ENCODE results near the gene ZEB1.
"Not testable (repeated sequence)": the region's sequence is repeated elsewhere in the genome, so short reads cannot be mapped to it uniquely, and the experiment has no call there.

The ZEB1 gene

GRCh38 chr10:31319602-31320549, 860 bp downstream of the ZEB1 start:
- DNase-seq (ENCODE audit: low read depth), result no peak

DNA sequence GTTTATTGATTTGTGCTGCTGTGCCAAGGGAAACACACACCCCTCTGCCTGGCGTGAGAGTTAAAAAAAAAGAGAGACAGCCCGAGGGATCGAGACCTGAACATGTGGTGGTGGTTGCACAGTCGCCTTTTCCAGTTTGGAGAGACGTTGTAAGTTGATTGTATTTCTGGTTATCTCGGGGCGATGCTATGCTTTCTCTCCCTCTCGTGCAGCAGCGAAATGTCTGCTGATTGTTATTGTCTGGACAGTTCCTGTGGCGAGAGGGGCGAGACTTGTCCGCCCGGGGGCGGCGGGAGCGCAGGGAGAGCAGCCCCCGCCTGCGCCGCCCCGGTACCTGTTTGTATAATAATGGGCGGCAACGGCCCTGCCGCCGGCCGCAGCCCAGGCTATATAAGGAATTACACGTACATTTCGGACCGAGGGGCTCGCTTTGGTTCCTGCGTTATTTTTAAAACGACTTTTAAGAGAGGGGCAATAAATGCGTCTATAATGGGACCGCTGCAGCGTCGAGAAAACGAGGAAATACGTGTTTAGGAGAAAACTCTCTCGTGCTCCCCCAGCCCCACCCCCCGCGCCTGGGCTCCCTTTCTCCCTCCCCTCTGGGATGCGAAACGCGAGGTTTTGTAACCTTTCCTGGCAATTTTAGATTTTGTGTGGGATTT, 1.7 kb downstream of the ZEB1 start:
- peak; percentile 54 for DNase-seq (ENCODE audit: low read depth)

GRCh38 chr10:31321396-31321941, 2.5 kb downstream of the ZEB1 start:
- peak; percentile 22 for DNase-seq (ENCODE audit: low read depth)

- DNase-seq (ENCODE audit: low read depth), result peak; percentile 26
Measured at GRCh38 chr10:31322647-31323046, 3.6 kb downstream of the ZEB1 start.

- DNase-seq (ENCODE audit: low read depth), result no peak
Measured at GRCh38 chr10:31340343-31340742, 21.3 kb downstream of the ZEB1 start.

GRCh38 chr10:31341552-31341951, 22.5 kb downstream of the ZEB1 start:
- no peak for DNase-seq (ENCODE audit: low read depth)

DNA sequence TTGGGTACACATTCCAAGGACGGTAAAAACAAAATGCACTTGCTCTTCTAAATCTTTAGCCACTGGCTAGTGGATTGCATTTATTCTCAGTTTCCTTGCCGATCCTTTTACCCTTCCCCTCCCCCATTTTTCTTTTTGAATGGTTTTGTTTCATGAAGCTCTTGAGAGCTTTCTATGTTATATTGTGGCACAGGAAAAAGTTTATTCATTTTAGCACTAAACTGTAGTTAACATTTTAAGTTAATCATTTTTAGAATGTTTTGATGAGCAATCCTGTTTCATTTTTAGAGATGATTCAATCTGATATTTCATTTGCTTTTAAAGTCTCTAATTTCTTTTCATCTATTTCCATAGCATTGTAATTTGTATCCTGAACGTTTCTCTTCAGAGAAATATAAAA, 24.0 kb downstream of the ZEB1 start:
- DNase-seq (ENCODE audit: low read depth), result no peak

DNA sequence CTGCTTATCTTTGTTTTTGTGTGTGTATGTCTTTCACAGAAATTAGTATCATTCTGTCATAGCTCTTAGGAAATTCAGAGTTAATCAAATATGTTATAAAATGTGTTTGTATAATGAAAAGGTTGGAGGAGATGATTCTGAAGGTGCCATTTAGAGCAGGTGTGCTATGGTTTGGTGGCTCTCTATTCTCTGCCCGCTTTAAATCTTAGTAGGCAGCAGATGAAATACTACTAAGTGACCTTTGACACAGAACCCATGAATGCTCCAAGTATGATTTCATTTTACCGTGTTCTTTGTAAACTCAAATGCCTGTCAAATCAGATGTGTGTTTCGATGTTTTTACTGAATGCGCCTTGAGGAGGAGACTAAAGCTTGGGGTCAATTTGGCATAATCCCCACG, 24.5 kb downstream of the ZEB1 start:
- no peak for DNase-seq (ENCODE audit: low read depth)

GRCh38 chr10:31345886-31346285, 26.9 kb downstream of the ZEB1 start:
- DNase-seq (ENCODE audit: low read depth), result peak; percentile 13

DNA sequence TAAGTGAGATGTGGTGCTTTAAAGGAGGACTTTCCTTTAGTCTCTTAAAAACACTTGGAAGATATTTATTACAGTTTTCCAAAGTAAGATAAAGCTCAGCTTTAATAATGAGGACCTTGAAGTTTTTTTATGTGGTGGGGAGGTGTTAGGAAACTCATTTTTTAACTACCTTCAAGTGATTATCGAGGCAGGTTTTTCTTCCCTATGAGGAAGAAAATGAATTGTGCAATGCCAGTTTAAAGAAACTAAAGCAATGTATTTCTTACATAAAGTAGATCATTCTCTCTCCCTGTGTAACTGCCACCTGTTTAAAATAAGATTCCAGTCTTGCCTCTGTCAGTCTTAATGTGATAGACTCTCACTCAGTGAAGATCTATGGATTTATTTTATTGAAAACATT, 27.9 kb downstream of the ZEB1 start:
- no peak for DNase-seq (ENCODE audit: low read depth)

DNA sequence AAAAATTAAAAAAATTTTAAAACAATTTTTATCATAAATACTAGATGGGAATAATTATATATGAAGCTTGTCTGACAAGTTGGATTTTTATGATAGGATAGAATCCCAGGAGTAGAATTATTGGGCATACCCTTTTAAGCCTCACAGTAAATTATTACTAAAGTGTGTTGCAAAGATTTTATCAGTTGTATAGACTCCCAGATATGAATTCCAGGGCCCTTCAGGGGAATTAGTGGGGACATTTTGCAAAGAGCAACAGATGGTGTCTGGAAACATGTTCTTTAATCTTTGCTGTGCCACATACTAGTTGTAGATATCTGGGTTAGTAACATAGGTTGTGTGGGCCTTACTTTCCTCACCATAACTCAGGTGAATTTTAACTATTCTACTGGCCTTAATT, 28.7 kb downstream of the ZEB1 start:
- DNase-seq (ENCODE audit: low read depth), result no peak

DNA sequence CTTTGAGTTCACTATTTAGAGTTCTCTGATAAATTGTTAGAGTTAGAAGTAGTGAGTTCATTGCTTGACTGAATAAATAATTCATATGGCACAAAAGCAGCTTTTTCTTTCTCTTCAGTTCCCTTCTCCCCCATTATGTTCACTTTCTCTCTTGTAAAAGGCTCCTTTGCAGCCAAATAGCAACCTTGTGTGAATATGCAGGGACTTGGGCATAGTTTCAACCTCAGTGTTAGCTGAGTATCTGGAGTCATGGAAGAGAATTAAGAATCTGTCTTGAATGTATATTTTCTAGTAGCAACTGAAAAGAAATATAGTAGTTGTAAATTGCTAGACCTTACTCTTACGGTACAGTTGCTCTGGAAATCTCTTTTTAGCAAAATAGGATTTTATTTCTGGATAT, 31.9 kb downstream of the ZEB1 start:
- no peak for DNase-seq (ENCODE audit: low read depth)

GRCh38 chr10:31352436-31353226, 33.6 kb downstream of the ZEB1 start:
- DNase-seq (ENCODE audit: low read depth), result no peak

GRCh38 chr10:31353574-31353973, 34.6 kb downstream of the ZEB1 start:
- DNase-seq (ENCODE audit: low read depth), result peak; percentile 65

DNA sequence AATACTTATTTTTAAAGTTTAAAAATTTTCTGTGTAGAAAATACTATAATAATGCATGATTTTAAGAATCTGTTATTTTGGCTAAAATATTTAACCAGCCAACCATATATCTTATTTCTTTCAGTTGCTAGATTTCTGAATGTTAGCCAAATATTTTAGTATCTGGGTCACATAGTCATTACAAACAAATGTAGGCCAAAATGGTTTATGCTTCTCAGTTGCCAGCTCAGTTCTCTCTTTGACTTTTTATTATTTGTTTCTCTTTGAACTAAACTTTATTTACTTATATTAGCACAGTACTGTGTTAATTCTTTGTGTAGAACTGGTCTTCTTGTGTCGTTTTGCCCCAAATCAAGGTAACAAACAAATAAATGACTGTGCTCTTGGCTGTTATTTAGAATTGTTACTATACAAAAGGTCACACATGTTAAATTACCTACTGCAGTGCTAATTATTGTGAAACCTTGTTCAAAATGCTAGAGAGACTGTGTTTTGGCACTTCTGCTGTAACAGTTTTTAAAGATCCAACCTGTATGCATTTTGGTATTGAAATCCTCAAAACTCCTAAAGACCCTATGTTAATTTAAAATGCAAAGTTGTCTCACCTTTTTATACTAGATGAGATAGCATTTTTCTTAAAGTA, 39.8 kb downstream of the ZEB1 start:
- peak; percentile 58 for DNase-seq (ENCODE audit: low read depth)

DNA sequence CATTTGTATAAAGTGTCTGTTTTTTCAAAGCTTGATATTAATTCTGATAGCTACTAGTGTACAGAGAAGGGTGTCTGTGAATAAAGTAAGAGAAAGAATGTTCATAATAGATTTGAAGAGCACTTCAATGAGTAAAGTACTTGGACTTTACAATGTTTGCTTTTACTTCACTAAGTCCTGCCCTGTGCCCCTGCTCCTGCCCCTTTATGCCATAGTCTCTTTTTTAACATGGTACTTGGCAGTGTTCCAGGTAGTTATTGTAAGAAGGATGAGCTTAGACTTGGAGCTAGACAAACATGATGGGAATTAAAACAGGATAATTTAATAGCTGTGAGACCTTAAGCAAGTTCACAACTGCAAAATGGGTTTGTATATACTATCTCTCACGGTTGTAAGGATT, 41.0 kb downstream of the ZEB1 start:
- DNase-seq (ENCODE audit: low read depth), result peak; percentile 37

GRCh38 chr10:31361475-31361874, 42.5 kb downstream of the ZEB1 start:
- DNase-seq (ENCODE audit: low read depth), result not testable (repeated sequence)

GRCh38 chr10:31362023-31362641, 43.1 kb downstream of the ZEB1 start:
- no peak for DNase-seq (ENCODE audit: low read depth)

DNA sequence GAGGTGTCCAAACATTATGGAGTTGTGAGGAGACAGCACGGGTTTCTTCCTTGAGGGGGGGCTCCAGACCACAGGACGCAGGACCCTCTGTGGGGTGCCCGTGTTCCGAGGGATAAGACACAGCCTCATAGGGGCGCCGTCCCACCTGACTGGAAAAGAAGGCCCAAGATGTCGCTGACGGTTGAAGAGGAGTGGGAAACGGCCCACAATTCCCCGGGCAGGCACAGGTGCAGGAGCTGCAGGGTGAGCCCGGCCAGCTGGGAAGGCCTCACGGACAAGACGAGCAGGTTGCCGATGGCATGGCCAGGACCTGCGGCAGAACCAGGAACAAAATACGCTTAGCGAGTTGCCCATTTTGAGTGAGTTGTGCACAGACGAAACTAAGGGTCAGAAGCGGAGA, 44.7 kb downstream of the ZEB1 start:
- not testable (repeated sequence) for DNase-seq (ENCODE audit: low read depth)

GRCh38 chr10:31364238-31364637, 45.2 kb downstream of the ZEB1 start:
- not testable (repeated sequence) for DNase-seq (ENCODE audit: low read depth)

DNA sequence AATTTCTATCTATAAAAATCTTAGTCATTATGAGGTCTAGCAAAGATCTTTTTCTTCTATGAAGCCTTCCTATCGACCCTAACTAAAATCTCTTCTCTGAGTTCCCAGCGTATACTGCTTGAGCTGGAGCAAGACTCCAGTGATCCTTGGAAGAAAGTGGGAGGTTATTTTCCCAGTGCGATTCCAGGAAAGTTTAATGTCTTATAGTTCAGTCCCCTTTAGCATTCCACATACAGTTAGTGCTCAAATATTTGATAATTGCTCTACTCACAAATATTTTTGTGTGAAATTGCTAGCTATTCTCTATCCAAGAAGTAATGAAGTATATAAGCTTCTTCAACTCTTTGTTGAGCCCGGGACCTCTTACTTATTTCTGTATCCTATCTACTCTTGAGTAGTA, 47.7 kb downstream of the ZEB1 start:
- DNase-seq (ENCODE audit: low read depth), result no peak

Measured in EH (cell line).